PC-9 (cell line): ENCODE measurements around the gene CIBAR2.

ENCODE experiments used
- EZH2 ChIP-seq: fragments of 200-600 bp; sonication (generic); IDR thresholded peaks from 2 replicates; pipeline ENCODE4 v1.8.0; 2017; ENCODE audit warnings: antibody characterized with exemption, low read depth
- TF ChIP-seq, protein P1 (sequence below): fragments of 200-600 bp; sonication (generic); conservative IDR thresholded peaks from 2 replicates; pipeline ENCODE4 v1.6.1; 2017; ENCODE audit warnings: mixed run types, antibody characterized with exemption, mild to moderate bottlenecking, moderate library complexity

DNA sequence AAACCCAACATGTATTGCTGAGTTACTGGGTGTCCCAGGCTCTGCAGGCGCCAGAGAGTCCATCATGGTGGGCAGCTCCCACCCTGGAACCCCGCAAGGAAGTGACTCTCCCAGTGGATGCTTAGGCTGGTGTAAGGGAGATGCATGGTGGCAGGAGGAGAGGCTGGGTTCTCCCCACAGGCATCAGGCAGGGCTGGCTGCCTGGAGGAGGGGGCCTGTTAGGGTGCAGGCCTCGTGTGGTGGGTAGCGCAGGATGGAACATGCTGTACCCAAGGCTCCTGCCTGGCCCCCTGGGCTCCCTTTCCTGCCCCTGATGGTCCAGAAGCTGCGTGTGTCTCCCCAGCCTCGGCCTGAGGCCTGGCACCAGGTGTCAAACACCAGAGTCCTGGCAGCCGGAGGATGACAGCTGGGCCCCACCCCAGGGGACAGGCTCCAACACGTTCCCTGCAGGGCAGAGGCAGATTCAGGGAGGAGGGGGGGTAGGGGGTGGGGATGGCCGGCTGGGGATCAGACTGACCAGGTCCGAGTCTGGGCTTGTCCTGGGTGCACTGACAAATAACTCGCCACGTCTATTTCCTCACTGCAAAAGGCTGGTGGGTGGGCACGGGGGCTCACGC lies 40.2 kb upstream of the CIBAR2 start:
- no peak for TF ChIP-seq EZH2
- TF ChIP-seq, protein P1, sequence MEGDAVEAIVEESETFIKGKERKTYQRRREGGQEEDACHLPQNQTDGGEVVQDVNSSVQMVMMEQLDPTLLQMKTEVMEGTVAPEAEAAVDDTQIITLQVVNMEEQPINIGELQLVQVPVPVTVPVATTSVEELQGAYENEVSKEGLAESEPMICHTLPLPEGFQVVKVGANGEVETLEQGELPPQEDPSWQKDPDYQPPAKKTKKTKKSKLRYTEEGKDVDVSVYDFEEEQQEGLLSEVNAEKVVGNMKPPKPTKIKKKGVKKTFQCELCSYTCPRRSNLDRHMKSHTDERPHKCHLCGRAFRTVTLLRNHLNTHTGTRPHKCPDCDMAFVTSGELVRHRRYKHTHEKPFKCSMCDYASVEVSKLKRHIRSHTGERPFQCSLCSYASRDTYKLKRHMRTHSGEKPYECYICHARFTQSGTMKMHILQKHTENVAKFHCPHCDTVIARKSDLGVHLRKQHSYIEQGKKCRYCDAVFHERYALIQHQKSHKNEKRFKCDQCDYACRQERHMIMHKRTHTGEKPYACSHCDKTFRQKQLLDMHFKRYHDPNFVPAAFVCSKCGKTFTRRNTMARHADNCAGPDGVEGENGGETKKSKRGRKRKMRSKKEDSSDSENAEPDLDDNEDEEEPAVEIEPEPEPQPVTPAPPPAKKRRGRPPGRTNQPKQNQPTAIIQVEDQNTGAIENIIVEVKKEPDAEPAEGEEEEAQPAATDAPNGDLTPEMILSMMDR = no peak
